ENCODE results near the gene TEAD1. TPM values are rescaled to one million over a fixed set of nuclear protein-coding genes. Genes with fewer than 3 reads are reported as not detected.

Gene TEAD1
- total and polyA plus RNA-seq, 2 donors (not counting 1 experiment from before 2014, with no cell fraction given), result 88.6 to 121 TPM

DNA sequence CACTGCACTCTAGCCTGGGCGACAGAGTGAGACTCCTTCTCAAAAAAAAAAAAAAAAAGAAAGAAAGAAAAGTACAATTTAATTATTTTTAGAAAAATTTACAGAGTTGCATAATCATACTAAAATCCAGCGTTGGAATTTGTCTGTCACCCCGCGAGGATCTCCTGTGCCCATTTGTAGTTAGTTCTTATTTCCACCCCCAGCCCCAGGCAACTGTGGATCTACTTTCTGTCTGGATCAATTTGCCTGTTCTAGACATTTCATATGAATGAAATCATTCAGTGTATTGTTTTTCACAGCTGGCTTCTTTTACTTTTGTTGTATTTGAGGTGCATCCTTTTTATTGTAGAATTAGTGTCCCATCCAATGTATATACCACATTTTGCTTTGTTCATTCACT, 232.3 kb downstream of the TEAD1 start:
- H4K20me1 ChIP-seq (ENCODE audit: control insufficient read depth, extremely low read depth, insufficient read depth, low read length), result no peaks in the 10 kb centered on the region
- peaks cover 5% of the 10 kb centered on the region for H3K4me1 ChIP-seq (ENCODE audit: control insufficient read depth, extremely low read depth, insufficient read depth, low read length)
- H3K9ac ChIP-seq (ENCODE audit: insufficient read depth, low read length), result no peak overlapping the region
- no peak overlapping the region for H2AFZ ChIP-seq (ENCODE audit: low read length)
- H3K4me3 ChIP-seq (replicated peaks in 1 of 4; ENCODE audit: control extremely low read depth in 1 of 4, insufficient read depth in 1 of 4, low read depth in 3 of 4, low read length in 4 of 4), result no peak overlapping the region
- H3K27me3 ChIP-seq (ENCODE audit: control insufficient read depth, insufficient read depth, low read length), result no peaks in the 10 kb centered on the region
- H3K4me2 ChIP-seq (ENCODE audit: extremely low read depth, insufficient read depth, low read length), result no peak overlapping the region
- H3K36me3 ChIP-seq (ENCODE audit: control insufficient read depth, insufficient read depth, low read length), result peaks cover 8% of the 10 kb centered on the region
- H3K79me2 ChIP-seq (ENCODE audit: control insufficient read depth, insufficient read depth, low read length), result peaks cover 14% of the 10 kb centered on the region
- H3K9me3 ChIP-seq (ENCODE audit: control insufficient read depth, insufficient read depth, low read depth, low read length), result no peaks in the 10 kb centered on the region
- TF ChIP-seq, protein P1, sequence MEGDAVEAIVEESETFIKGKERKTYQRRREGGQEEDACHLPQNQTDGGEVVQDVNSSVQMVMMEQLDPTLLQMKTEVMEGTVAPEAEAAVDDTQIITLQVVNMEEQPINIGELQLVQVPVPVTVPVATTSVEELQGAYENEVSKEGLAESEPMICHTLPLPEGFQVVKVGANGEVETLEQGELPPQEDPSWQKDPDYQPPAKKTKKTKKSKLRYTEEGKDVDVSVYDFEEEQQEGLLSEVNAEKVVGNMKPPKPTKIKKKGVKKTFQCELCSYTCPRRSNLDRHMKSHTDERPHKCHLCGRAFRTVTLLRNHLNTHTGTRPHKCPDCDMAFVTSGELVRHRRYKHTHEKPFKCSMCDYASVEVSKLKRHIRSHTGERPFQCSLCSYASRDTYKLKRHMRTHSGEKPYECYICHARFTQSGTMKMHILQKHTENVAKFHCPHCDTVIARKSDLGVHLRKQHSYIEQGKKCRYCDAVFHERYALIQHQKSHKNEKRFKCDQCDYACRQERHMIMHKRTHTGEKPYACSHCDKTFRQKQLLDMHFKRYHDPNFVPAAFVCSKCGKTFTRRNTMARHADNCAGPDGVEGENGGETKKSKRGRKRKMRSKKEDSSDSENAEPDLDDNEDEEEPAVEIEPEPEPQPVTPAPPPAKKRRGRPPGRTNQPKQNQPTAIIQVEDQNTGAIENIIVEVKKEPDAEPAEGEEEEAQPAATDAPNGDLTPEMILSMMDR (conservative IDR thresholded peaks at IDR 0.05 in 1 of 2, IDR thresholded peaks at IDR 0.05 in 1 of 2; ENCODE audit: low read depth in 1 of 2, low read length in 2 of 2), result no peak
- no peak for TF ChIP-seq EZH2 (IDR thresholded peaks at IDR 0.05; ENCODE audit: low read length, missing control alignments)
- DNase-seq (ENCODE audit: low read depth in 2 of 2), result no peak
- H3K27ac ChIP-seq (ENCODE audit: insufficient read depth, low read length), result no peak overlapping the region

DNA sequence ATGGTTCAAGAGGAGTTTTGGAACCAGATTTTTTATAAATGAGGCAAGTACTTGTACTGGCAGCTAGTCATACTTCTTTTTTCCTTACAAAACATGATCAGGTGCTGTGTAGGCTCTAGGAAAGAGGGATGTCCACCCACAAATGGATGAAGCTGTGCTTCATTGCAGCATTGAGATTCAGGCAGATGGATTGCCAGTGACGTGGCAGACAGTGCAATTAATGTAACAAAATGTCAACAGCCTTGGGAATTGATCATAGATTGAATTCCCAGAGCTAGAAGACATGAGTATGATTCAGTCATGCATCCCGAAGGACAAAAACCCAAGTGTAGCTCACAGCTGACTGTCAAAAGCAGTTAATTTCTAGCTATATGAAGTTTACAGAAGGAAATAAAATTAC, 235.7 kb downstream of the TEAD1 start:
- no peaks in the 10 kb centered on the region for H4K20me1 ChIP-seq (ENCODE audit: control insufficient read depth, extremely low read depth, insufficient read depth, low read length)
- H3K27me3 ChIP-seq (ENCODE audit: control insufficient read depth, insufficient read depth, low read length), result no peaks in the 10 kb centered on the region

DNA sequence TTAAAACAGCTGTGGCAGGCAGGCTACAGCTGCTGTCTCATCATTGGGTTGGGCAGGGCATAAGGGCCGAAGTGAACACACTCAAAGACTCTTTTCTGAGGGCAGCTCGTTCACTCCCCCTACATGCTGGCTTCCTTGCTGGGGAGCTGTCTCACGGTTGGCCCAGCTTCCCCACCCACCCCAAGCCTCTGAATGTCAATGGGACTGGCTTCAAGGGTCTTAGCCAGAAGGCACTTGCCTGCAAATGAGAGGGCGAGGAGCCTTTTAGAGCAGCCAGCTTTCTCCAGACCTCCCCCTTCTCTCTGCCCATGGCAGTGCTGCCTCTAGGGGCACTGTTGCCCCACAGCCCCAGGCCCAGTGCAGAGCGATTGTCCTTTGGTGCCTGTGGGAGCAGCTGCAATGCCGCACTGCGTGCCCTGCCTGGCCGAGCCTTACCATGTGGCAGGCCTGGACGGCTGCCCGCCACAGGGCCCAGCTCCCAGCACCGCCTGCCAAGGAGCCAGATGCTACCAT, 240.2 kb downstream of the TEAD1 start:
- TF ChIP-seq, protein P1 (conservative IDR thresholded peaks at IDR 0.05 in 1 of 2, IDR thresholded peaks at IDR 0.05 in 1 of 2; ENCODE audit: low read depth in 1 of 2, low read length in 2 of 2), result peak; percentile 71 to 87
- TF ChIP-seq EZH2 (IDR thresholded peaks at IDR 0.05; ENCODE audit: low read length, missing control alignments), result no peak
- Histone ChIP-seq H3K4me1 (ENCODE audit: control insufficient read depth, extremely low read depth, insufficient read depth, low read length) (no peaks in the 10 kb centered on the region), H3K9me3 (ENCODE audit: control insufficient read depth, insufficient read depth, low read depth, low read length) (no peaks in the 10 kb centered on the region), H3K27ac (ENCODE audit: insufficient read depth, low read length) (peak overlapping the region; percentile 35), H3K79me2 (ENCODE audit: control insufficient read depth, insufficient read depth, low read length) (peaks cover 5% of the 10 kb centered on the region), H3K9ac (ENCODE audit: insufficient read depth, low read length) (no peak overlapping the region), H3K27me3 (ENCODE audit: control insufficient read depth, insufficient read depth, low read length) (no peaks in the 10 kb centered on the region), H3K4me2 (ENCODE audit: extremely low read depth, insufficient read depth, low read length) (peak overlapping the region; percentile 36), H2AFZ (ENCODE audit: low read length) (no peak overlapping the region), H4K20me1 (ENCODE audit: control insufficient read depth, extremely low read depth, insufficient read depth, low read length) (no peaks in the 10 kb centered on the region), H3K4me3 (replicated peaks in 1 of 4; ENCODE audit: control extremely low read depth in 1 of 4, insufficient read depth in 1 of 4, low read depth in 3 of 4, low read length in 4 of 4) (no peak overlapping the region), H3K36me3 (ENCODE audit: control insufficient read depth, insufficient read depth, low read length) (peaks cover 6% of the 10 kb centered on the region)
- peak; percentile 49 to 75 for DNase-seq (ENCODE audit: low read depth in 2 of 2)

More for the DNA sequence above, 235.7 kb downstream of the TEAD1 start:
- no peaks in the 10 kb centered on the region for H3K4me1 ChIP-seq (ENCODE audit: control insufficient read depth, extremely low read depth, insufficient read depth, low read length)
- H3K4me2 ChIP-seq (ENCODE audit: extremely low read depth, insufficient read depth, low read length), result no peak overlapping the region
- peaks cover 6% of the 10 kb centered on the region for H3K36me3 ChIP-seq (ENCODE audit: control insufficient read depth, insufficient read depth, low read length)
- no peak overlapping the region for H2AFZ ChIP-seq (ENCODE audit: low read length)
- H3K9ac ChIP-seq (ENCODE audit: insufficient read depth, low read length), result no peak overlapping the region
- no peak for DNase-seq (ENCODE audit: low read depth in 2 of 2)
- H3K79me2 ChIP-seq (ENCODE audit: control insufficient read depth, insufficient read depth, low read length), result peaks cover 4% of the 10 kb centered on the region
- no peak overlapping the region for H3K4me3 ChIP-seq (replicated peaks in 1 of 4; ENCODE audit: control extremely low read depth in 1 of 4, insufficient read depth in 1 of 4, low read depth in 3 of 4, low read length in 4 of 4)
- H3K27ac ChIP-seq (ENCODE audit: insufficient read depth, low read length), result no peak overlapping the region
- no peak for TF ChIP-seq EZH2 (IDR thresholded peaks at IDR 0.05; ENCODE audit: low read length, missing control alignments)
- TF ChIP-seq, protein P1 (conservative IDR thresholded peaks at IDR 0.05 in 1 of 2, IDR thresholded peaks at IDR 0.05 in 1 of 2; ENCODE audit: low read depth in 1 of 2, low read length in 2 of 2), result no peak
- H3K9me3 ChIP-seq (ENCODE audit: control insufficient read depth, insufficient read depth, low read depth, low read length), result no peaks in the 10 kb centered on the region

All from fibroblast of lung (primary cell).